ENCODE measurements around the gene RELL1. TPM values are rescaled to one million over a fixed set of nuclear protein-coding genes. Genes with fewer than 3 reads are reported as not detected.

RELL1 gene
- total RNA-seq, 1 experiment from 2014 or later: 45.3 TPM

DNA sequence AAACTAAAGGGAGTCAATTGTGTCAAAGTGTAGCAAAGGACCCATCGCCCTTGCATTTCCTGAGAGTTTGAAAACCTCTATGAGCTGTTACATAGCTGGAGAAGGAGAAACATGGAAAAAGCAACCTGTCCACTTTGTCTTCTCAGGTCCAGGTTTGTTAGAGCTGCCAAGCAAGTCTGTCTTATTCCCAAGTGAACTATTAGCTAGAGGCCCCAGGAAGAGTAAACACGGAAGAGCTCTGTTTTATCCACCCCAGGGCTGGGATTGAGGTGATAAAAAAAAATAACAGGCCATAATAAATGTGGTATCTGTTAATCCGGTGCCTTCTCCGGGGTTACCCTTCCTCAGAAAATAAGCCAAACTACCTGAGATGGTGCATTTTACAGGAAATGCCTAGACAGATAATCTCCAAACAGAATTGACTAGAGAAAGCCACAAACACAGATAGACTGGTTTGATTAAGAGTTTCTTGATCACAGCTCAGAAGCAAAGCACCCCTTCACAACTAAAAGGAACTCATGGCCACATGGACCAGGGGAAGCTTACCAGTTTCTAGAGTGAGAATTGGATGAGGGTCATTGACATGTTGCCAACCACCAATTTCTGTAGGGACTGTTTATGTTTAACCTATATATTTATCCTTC is 35.9 kb upstream of the RELL1 start:
- Mint-ChIP-seq H3K9me3 (ENCODE audit: unreplicated experiment) (no peaks in the 10 kb centered on the region), H3K36me3 (ENCODE audit: insufficient read depth, unreplicated experiment) (no peaks in the 10 kb centered on the region), H3K27me3 (ENCODE audit: insufficient read depth, unreplicated experiment) (no peaks in the 10 kb centered on the region), H3K4me1 (ENCODE audit: low read depth, unreplicated experiment) (peaks cover 22% of the 10 kb centered on the region), H3K4me3 (ENCODE audit: unreplicated experiment) (no peak overlapping the region), H3K27ac (ENCODE audit: unreplicated experiment) (peak overlapping the region; percentile 26)
- Histone ChIP-seq H3K27me3 (replicated peaks; ENCODE audit: control insufficient read depth, insufficient read depth, low read length) (no peaks in the 10 kb centered on the region), H3K9me3 (no peaks in the 10 kb centered on the region), H3K4me1 (peaks cover 20% of the 10 kb centered on the region), H3K36me3 (ENCODE audit: control insufficient read depth, insufficient read depth, low read length) (no peaks in the 10 kb centered on the region), H3K4me3 (ENCODE audit: low read depth, low read length) (no peak overlapping the region)
- ChIA-PET CTCF (interaction anchor here (0.7 to 0.8 kb wide), 2 partner anchors 18 to 119 kb away, joined by 3 to 5 read pairs; no protein-coding TSS in a partner anchor), POLR2A (interaction anchor here (0.8 kb wide), 1 partner anchor 36 kb away, joined by 13 read pairs; the partner anchor contains the start of gene RELL1)
- intact Hi-C loops (cut with micrococcal nuclease; ENCODE audit: unreplicated experiment): no loop called here
- no TSS peak for BruUV-seq (replicated peaks)
- DNase-seq: peak in 1 of 2 experiments; percentile 39
- TF ChIP-seq, protein P1, sequence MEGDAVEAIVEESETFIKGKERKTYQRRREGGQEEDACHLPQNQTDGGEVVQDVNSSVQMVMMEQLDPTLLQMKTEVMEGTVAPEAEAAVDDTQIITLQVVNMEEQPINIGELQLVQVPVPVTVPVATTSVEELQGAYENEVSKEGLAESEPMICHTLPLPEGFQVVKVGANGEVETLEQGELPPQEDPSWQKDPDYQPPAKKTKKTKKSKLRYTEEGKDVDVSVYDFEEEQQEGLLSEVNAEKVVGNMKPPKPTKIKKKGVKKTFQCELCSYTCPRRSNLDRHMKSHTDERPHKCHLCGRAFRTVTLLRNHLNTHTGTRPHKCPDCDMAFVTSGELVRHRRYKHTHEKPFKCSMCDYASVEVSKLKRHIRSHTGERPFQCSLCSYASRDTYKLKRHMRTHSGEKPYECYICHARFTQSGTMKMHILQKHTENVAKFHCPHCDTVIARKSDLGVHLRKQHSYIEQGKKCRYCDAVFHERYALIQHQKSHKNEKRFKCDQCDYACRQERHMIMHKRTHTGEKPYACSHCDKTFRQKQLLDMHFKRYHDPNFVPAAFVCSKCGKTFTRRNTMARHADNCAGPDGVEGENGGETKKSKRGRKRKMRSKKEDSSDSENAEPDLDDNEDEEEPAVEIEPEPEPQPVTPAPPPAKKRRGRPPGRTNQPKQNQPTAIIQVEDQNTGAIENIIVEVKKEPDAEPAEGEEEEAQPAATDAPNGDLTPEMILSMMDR (IDR thresholded peaks at IDR 0.05; ENCODE audit: insufficient read depth in 1 of 2, low read depth in 1 of 2, low read length in 1 of 2, severe bottlenecking in 1 of 2, unreplicated experiment in 1 of 2): no peak

- no TSS peak for BruUV-seq (replicated peaks)
- Mint-ChIP-seq H3K4me3 (ENCODE audit: unreplicated experiment) (no peak overlapping the region), H3K27ac (ENCODE audit: unreplicated experiment) (no peak overlapping the region), H3K36me3 (ENCODE audit: insufficient read depth, unreplicated experiment) (no peaks in the 10 kb centered on the region), H3K9me3 (ENCODE audit: unreplicated experiment) (no peaks in the 10 kb centered on the region), H3K27me3 (ENCODE audit: insufficient read depth, unreplicated experiment) (no peaks in the 10 kb centered on the region), H3K4me1 (ENCODE audit: low read depth, unreplicated experiment) (peaks cover 22% of the 10 kb centered on the region)
- H3K4me1 ChIP-seq: peaks cover 20% of the 10 kb centered on the region
- DNase-seq: no peak
- CTCF ChIA-PET: no interaction called here
- intact Hi-C loops (cut with micrococcal nuclease; ENCODE audit: unreplicated experiment): no loop called here
- no peaks in the 10 kb centered on the region for H3K27me3 ChIP-seq (replicated peaks; ENCODE audit: control insufficient read depth, insufficient read depth, low read length)
- no peaks in the 10 kb centered on the region for H3K9me3 ChIP-seq
- H3K36me3 ChIP-seq (ENCODE audit: control insufficient read depth, insufficient read depth, low read length): no peaks in the 10 kb centered on the region
- no peak overlapping the region for H3K4me3 ChIP-seq (ENCODE audit: low read depth, low read length)
- TF ChIP-seq, protein P1 (IDR thresholded peaks at IDR 0.05; ENCODE audit: insufficient read depth in 1 of 2, low read depth in 1 of 2, low read length in 1 of 2, severe bottlenecking in 1 of 2, unreplicated experiment in 1 of 2): no peak
- POLR2A ChIA-PET: no interaction called here
Measured at GRCh38 chr4:37719021-37719420, 32.8 kb upstream of the RELL1 start.

DNA sequence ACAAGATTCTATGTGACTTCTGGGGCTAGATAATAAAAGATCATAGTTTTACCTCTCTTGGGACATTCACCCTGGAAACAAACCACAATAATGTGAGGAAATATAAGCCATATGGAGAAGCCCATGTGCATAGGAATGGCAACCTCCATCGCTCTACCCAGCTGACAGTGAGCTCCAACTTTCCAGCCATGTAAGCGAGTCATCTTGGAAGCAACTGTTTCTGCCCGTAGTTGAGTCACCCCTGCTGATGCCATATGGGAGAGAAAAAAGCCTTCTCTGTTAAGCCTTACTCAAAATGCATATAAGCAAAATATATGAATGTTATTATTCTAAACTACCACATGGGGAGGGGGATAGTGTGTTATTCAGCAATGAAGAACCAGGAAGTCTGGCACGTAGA is 31.4 kb upstream of the RELL1 start:
- ChIA-PET POLR2A (no interaction called here), CTCF (no interaction called here)
- BruUV-seq (replicated peaks): no TSS peak
- peaks cover 17% of the 10 kb centered on the region for H3K4me1 Mint-ChIP-seq (ENCODE audit: low read depth, unreplicated experiment)
- TF ChIP-seq, protein P1 (IDR thresholded peaks at IDR 0.05; ENCODE audit: insufficient read depth in 1 of 2, low read depth in 1 of 2, low read length in 1 of 2, severe bottlenecking in 1 of 2, unreplicated experiment in 1 of 2): no peak
- H3K9me3 ChIP-seq: no peaks in the 10 kb centered on the region
- no peak overlapping the region for H3K4me3 ChIP-seq (ENCODE audit: low read depth, low read length)
- H3K9me3 Mint-ChIP-seq (ENCODE audit: unreplicated experiment): no peaks in the 10 kb centered on the region
- no peaks in the 10 kb centered on the region for H3K27me3 ChIP-seq (replicated peaks; ENCODE audit: control insufficient read depth, insufficient read depth, low read length)
- intact Hi-C loops (cut with micrococcal nuclease; ENCODE audit: unreplicated experiment): no loop called here
- no peak for DNase-seq
- no peaks in the 10 kb centered on the region for H3K36me3 ChIP-seq (ENCODE audit: control insufficient read depth, insufficient read depth, low read length)
- no peak overlapping the region for H3K4me3 Mint-ChIP-seq (ENCODE audit: unreplicated experiment)
- no peaks in the 10 kb centered on the region for H3K36me3 Mint-ChIP-seq (ENCODE audit: insufficient read depth, unreplicated experiment)
- H3K27me3 Mint-ChIP-seq (ENCODE audit: insufficient read depth, unreplicated experiment): no peaks in the 10 kb centered on the region
- no peak overlapping the region for H3K27ac Mint-ChIP-seq (ENCODE audit: unreplicated experiment)
- peaks cover 19% of the 10 kb centered on the region for H3K4me1 ChIP-seq

Data from Caco-2 (cell line).